Measurements from ENCODE around the gene SCN9A.

GRCh38 chr2:166365239-166365638 lies 10.5 kb downstream of the SCN9A start:
- TF ChIP-seq CTCF (conservative IDR thresholded peaks at IDR 0.05; ENCODE audit: low read length) = no peak
- no peak for TF ChIP-seq EZH2phosphoT487 (IDR thresholded peaks at IDR 0.05; ENCODE audit: borderline replicate concordance, low read depth, low read length)

Measured in OCI-LY7 (cell line).